B cell (primary cell): ENCODE results near the gene UBE2J2.

Experiments
- CTCF ChIP-seq: fragments of 200-600 bp; IDR thresholded peaks from one replicate; pipeline ENCODE4 v1.8.0; 2022; ENCODE audit warnings: antibody characterized with exemption, mild to moderate bottlenecking
- EZH2 ChIP-seq: IDR thresholded peaks from 2 replicates; pipeline ENCODE4 v1.6.1; 2012; ENCODE audit warnings: borderline replicate concordance, low read depth, mild to moderate bottlenecking, moderate library complexity, low read length; ENCODE audit not compliant: insufficient read depth, poor library complexity, severe bottlenecking

GRCh38 chr1:1220197-1220596 is 53.5 kb downstream of the UBE2J2 start:
- no peak for TF ChIP-seq CTCF
- TF ChIP-seq EZH2: no peak
